Right lobe of liver (tissue), 6 donors: ENCODE data around the gene CPA3. TPM values are rescaled to one million over a fixed set of nuclear protein-coding genes. Genes with fewer than 3 reads are reported as not detected.

Source experiments
- ATAC-seq, 4 donors: fragments of 200-7000 bp; cut with Tn5 transposase; one replicate each; pipeline ENCODE4 v1.9.1; 2020; ENCODE audit warnings: mild to moderate bottlenecking in 4 of 4, moderate library complexity in 4 of 4
- DNase-seq, 3 donors: peaks; one replicate each; pipeline ENCODE4 v3.0.0-alpha.2; 2020
- H3K27ac ChIP-seq, 3 donors: fragments of 200-600 bp; one replicate each; pipeline ENCODE4 v1.8.0; 2022
- H3K27me3 ChIP-seq, 2 donors: fragments of 200-600 bp; one replicate each; pipeline ENCODE4 v1.8.0; 2022
- H3K36me3 ChIP-seq, 4 donors: fragments of 200-600 bp; sonication (generic) in 1 of 4; one replicate each; pipeline versions ENCODE4 v1.5.1 to v1.8.0; 2017 to 2022; ENCODE audit warnings: control low read depth in 1 of 4
- H3K4me1 ChIP-seq, 4 donors: fragments of 200-600 bp; sonication (generic) in 1 of 4; one replicate each; pipeline versions ENCODE4 v1.5.1 to v1.8.0; 2017 to 2022; ENCODE audit warnings: control low read depth in 1 of 4
- H3K4me3 ChIP-seq, 3 donors: fragments of 200-600 bp; one replicate each; pipeline ENCODE4 v1.8.0; 2022
- H3K9me3 ChIP-seq, 4 donors: fragments of 200-600 bp; sonication (generic) in 1 of 4; one replicate each; pipeline versions ENCODE4 v1.5.1 to v1.8.0; 2017 to 2022; ENCODE audit warnings: control low read depth in 1 of 4
- POLR2A ChIP-seq: fragments of 450-650 bp; IDR thresholded peaks from one replicate; pipeline ENCODE4 v1.6.1; 2017; ENCODE audit warnings: antibody characterized with exemption, mild to moderate bottlenecking
- WGBS: methylation state at CpG from one replicate; pipeline ENCODE4 v1.1.6; 2018; ENCODE audit warnings: low coverage, low lambda C conversion rate; ENCODE audit not compliant: insufficient coverage; ENCODE audit errors: missing lambda C conversion rate; 5-methylcytosine and 5-hydroxymethylcytosine counted together
- intact Hi-C, 2 donors: fragments of 100-400 bp; cut with DNase I; formaldehyde crosslinking; loops; one replicate each; pipeline versions ENCODE4 v1.11.2 to v1.14.1; 2022
- total RNA-seq, 6 experiments: library from RNA; depleted of rRNA in 2 of 6; stranded (reverse); fragments of >200 nt in 2 of 6; fragmentation: NEBNext Ultra II Directional in 3 of 6; extraction: Animal tissue kit (Norgen Biotek cat#: 25700) in 3 of 6; gene quantifications; one replicate each; pipeline versions ENCODE4 v1.1.0 to v1.2.4, GENCODE V29; 2016 to 2023
- TF ChIP-seq, protein P1 (sequence below), 4 donors: fragments of 200-600 bp in 3 of 4; fragments of 450-650 bp in 1 of 4; IDR thresholded peaks; one replicate each; pipeline versions ENCODE4 v1.5.1 to v1.8.0; 2016 to 2022; ENCODE audit warnings: antibody characterized with exemption in 4 of 4, mild to moderate bottlenecking in 2 of 4
- donor health status: DM: no; HTN: yes; CAD: no.
- donor health status: DM: no; HTN: no; CAD: no.
- donor health status: DM: no; HTN: no; CAD: no.
- donor health status: DM: no; HTN: yes; CAD: no.
- donor health status: DM: no; HTN: yes; CAD: no.

CPA3 gene
- total RNA-seq, 6 experiments from 2014 or later = 0.12 to 0.27 (median 0.22) TPM; not detected in 1

DNA sequence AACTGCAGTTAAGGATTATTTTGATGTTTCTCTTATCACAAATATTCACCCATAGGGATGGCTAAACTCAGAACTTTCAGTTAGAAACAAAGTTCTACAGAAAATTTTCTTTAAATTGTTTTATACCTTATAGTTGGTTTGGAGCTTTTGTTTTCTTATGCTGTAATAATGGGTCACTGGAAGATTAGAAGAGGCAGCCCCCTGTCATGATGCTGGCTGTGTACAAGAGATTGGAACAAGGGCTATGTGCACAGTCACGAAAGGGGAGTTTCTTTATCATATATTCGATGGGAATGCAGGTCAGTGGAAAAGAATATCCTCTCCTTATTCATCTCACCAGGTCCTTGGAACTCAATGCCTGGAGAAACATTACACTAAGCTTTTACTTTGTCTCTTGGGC is 12.0 kb upstream of the CPA3 start:
- ATAC-seq = no peak
- Histone ChIP-seq H3K4me1 (no peaks in the 10 kb centered on the region), H3K9me3 (no peaks in the 10 kb centered on the region), H3K27me3 (no peaks in the 10 kb centered on the region), H3K4me3 (no peak overlapping the region), H3K27ac (no peak overlapping the region), H3K36me3 (no peaks in the 10 kb centered on the region)
- WGBS = 69% methylated on average over 2 of the region's 2 CpGs
- DNase-seq = no peak
- intact Hi-C loops = no loop called here
- TF ChIP-seq, protein P1, sequence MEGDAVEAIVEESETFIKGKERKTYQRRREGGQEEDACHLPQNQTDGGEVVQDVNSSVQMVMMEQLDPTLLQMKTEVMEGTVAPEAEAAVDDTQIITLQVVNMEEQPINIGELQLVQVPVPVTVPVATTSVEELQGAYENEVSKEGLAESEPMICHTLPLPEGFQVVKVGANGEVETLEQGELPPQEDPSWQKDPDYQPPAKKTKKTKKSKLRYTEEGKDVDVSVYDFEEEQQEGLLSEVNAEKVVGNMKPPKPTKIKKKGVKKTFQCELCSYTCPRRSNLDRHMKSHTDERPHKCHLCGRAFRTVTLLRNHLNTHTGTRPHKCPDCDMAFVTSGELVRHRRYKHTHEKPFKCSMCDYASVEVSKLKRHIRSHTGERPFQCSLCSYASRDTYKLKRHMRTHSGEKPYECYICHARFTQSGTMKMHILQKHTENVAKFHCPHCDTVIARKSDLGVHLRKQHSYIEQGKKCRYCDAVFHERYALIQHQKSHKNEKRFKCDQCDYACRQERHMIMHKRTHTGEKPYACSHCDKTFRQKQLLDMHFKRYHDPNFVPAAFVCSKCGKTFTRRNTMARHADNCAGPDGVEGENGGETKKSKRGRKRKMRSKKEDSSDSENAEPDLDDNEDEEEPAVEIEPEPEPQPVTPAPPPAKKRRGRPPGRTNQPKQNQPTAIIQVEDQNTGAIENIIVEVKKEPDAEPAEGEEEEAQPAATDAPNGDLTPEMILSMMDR (IDR thresholded peaks at IDR 0.05) = no peak
- TF ChIP-seq POLR2A = no peak

DNA sequence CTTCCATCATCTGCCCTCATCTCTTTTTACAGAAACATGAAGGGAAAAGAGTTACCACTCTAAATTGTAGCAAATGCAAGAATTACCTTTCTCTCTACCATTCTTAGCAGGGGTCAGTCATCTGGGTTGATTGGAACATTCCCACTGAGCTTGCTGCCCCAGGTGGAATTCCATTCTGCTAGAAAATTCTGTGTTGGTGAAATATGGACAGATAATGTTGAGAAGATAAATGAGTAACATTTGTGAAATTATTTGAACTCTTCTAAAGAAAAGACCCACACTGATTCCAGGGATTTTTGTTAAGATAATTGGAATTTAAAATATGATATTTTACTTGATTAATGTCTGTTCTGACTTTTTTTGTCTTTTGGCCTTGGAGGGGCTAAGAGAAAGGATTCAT is 11.0 kb upstream of the CPA3 start:
- H3K27me3 ChIP-seq = no peaks in the 10 kb centered on the region
- H3K36me3 ChIP-seq = no peaks in the 10 kb centered on the region
- no peaks in the 10 kb centered on the region for H3K4me1 ChIP-seq
- no peak for DNase-seq
- no peak for TF ChIP-seq POLR2A
- TF ChIP-seq, protein P1 (IDR thresholded peaks at IDR 0.05) = no peak
- no peaks in the 10 kb centered on the region for H3K9me3 ChIP-seq
- ATAC-seq = no peak
- H3K4me3 ChIP-seq = no peak overlapping the region
- H3K27ac ChIP-seq = no peak overlapping the region
- intact Hi-C loops = no loop called here

DNA sequence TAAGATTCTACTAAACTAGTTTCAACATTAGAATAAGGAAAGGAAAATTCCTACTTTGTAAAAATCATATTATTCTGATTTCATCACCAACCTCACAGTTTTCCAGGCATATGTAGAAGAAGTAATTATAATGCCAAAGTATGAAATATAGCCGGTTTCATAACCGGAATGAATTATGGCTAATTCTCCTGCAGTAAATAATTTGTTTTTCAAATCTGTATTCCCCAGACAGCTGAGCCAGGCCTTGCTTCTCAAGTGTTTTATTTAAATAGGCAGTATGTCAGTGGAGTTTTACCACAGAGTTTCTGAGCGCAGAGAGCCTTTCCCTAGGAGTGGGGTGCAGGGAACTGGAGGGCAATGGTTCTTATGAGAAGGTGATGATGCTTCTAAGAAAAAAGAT is 8.7 kb upstream of the CPA3 start:
- TF ChIP-seq, protein P1 (IDR thresholded peaks at IDR 0.05) = no peak
- no peak for TF ChIP-seq POLR2A
- H3K4me1 ChIP-seq = no peaks in the 10 kb centered on the region
- no peaks in the 10 kb centered on the region for H3K9me3 ChIP-seq
- no peak overlapping the region for H3K27ac ChIP-seq
- intact Hi-C loops = no loop called here
- H3K27me3 ChIP-seq = no peaks in the 10 kb centered on the region
- no peak for DNase-seq
- H3K36me3 ChIP-seq = no peaks in the 10 kb centered on the region
- no peak for ATAC-seq
- WGBS = 82% methylated on average over 3 of the region's 3 CpGs
- H3K4me3 ChIP-seq = no peak overlapping the region

DNA sequence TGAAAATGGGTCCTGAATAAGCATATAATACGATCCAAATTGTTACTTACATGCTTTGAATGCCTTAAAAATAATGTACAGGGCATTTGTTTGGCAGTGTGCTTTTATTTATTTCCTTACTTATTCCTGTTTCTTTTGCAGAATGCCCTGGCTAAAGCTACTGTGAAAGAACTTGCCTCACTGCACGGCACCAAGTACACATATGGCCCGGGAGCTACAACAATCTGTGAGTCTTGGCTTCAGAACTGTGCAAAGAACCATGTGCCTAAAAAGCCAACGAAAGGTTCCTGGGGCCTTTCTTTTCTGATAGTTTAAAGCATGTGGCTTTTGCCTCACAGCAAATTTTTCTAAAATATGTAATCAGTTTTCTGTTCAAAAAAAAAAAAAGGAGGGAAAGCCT is 7.8 kb upstream of the CPA3 start:
- WGBS = 65% methylated on average over 4 of the region's 4 CpGs
- H3K36me3 ChIP-seq = no peaks in the 10 kb centered on the region
- no peaks in the 10 kb centered on the region for H3K4me1 ChIP-seq
- H3K27me3 ChIP-seq = no peaks in the 10 kb centered on the region
- no peak for DNase-seq
- no peak for TF ChIP-seq POLR2A
- TF ChIP-seq, protein P1 (IDR thresholded peaks at IDR 0.05) = no peak
- no peak overlapping the region for H3K27ac ChIP-seq
- intact Hi-C loops = no loop called here
- no peak for ATAC-seq
- H3K4me3 ChIP-seq = no peak overlapping the region
- H3K9me3 ChIP-seq = no peaks in the 10 kb centered on the region

DNA sequence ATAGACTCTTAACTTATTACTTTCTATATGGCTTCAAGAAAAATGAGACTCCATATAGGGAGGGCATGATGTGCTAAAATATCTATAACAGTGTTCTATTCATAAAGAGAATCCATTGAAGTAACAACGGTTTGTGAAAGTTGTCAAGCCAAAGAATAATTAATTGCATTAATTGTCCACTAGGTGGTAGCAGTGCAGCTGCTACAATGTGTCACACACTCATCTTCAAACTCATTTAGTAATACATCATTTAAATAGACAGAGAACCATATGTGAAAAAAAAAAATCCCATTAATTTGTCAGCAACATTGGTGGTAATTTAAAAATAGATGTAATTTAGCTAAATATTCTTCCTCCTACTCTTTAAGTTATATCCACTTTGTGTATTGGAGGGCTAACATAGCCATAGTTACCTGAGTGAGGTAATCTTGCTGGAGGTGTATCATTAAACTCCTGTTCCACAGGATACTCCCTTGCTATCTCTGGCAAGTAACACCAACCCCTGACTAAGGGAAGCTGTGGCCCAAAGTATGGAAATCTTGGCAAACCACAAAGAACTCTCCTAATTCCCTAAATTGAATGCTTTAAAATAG is 3.7 kb upstream of the CPA3 start:
- DNase-seq (no peak), ATAC-seq (peak; percentile 67 to 85 (median 72))
- H3K27ac ChIP-seq = no peak overlapping the region

More for the DNA sequence above, 3.7 kb upstream of the CPA3 start:
- TF ChIP-seq, protein P1 (IDR thresholded peaks at IDR 0.05) = peak; percentile 68 to 85 (median 76)
- TF ChIP-seq POLR2A = no peak
- intact Hi-C loops = loop anchor here (5.0 kb wide), 2 partner anchors 81 to 86 kb away; no protein-coding TSS in a partner anchor
- Histone ChIP-seq H3K9me3 (no peaks in the 10 kb centered on the region), H3K27me3 (no peaks in the 10 kb centered on the region), H3K4me3 (no peak overlapping the region), H3K4me1 (no peaks in the 10 kb centered on the region), H3K36me3 (no peaks in the 10 kb centered on the region)
- 0% methylated on average over 1 of the region's 1 CpG for WGBS
